Skeletal muscle cell (primary cell): Measurements from ENCODE around the gene KLKB1.

Experiments
- DNase-seq: peaks from one replicate; pipeline ENCODE4 v3.0.0-alpha.2; 2010; ENCODE audit warnings: low read depth
- H3K4me3 ChIP-seq: 2 replicates; pipeline ENCODE4 v1.5.1; 2011; ENCODE audit warnings: low read depth, mild to moderate bottlenecking, control low read depth, low read length, moderate library complexity

KLKB1 gene

DNA sequence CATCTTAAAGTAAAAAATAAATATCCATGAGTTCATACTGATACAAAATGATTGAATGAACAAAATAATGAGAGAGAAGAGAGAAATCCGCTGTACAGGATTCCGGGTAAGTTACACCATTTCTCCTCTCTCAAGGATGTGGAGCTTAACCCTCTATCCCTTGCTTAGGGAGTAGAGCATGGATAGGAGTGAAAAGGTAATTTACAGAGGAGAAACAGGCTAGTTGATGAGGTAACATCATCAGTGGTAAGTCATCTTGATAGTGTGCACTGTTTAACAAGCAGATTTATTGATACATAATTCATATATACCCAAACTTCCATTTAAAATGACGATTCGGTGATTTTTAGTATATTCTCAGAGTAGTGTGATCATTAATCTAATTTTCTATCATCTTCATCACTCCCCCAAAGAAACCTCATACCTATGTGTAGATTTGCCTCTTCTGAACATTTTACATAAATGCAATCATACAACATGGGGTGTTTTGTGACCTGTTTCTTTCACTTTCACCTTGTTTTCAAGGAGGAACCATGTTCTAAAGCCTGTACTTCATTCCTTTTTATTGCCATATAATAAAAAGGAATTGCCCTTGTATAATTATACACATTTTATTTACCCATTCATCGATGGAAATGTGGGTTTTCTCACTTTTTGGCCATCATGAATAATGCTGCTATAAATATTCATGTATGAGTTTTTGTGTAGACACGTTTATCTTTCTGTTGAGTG is 73.5 kb downstream of the KLKB1 start:
- DNase-seq = no peak
- H3K4me3 ChIP-seq = no peak overlapping the region

DNA sequence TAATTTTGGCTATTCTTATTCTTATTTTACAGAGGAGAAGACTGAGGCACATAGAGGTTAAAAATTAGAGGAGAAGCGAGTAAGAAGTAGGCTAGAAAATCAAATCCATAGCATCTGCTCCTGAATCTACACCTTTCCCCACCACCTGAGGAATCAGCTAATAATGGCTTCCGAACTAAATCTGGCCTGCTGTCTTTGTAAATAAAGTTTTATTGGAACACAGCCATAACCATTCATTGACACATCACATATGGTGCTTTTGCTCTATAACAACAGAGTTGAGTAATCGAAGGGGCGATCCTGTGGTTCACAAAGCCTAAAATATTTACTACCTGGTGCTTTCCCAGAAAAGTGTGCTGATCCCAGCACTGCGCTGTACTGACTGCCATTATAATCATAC is 76.9 kb downstream of the KLKB1 start:
- DNase-seq = no peak
- no peak overlapping the region for H3K4me3 ChIP-seq

DNA sequence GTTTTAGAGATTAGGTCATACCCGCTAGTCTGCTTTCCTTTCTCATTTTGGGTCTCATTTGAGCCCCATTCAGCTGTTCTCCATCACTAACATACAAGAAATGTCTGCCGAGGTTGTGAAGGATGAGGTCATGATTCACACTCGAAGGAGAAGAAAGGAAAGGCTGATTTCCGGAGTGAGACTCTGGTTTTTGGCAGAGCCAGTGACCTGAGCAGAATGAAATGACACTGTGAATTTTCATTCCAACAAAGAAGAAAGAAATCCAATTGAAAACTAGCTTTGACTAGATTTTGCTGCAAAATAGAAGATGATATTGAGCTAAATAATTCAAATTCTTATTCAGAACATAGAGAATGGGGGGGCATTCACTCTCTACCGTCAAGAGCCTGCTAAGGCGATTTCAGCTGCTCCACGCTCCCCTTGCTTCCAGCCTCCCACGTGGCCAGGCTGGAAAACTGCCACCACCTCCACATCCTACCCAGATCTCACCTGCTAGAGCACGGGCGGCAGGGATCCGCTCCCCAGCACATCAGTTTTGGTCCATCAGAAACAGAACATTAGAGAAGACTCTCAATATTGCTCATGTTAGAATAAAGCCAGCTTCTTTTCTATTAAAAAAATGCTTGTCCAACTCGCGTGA is 77.7 kb downstream of the KLKB1 start:
- DNase-seq = no peak
- H3K4me3 ChIP-seq = no peak overlapping the region

DNA sequence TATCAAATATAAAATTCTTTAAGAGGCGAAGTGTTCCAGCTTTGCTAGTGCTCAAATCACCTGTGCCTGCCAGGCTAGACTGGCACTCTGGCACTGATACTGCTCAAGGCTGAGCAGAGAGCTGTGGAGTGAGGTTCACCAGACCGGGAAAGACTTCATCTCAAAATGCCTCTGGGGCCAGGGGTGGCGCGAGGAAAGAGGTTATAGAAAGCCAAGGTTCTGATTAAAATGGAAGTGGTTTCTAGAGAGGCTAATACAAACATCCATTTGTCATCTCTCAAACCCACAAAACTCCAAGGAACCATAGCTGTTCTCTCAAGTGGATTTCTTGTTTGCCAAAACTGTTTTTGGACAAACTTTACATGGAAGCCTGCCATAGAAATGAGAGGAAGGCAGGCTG is 80.2 kb downstream of the KLKB1 start:
- DNase-seq = no peak
- H3K4me3 ChIP-seq = no peak overlapping the region

DNA sequence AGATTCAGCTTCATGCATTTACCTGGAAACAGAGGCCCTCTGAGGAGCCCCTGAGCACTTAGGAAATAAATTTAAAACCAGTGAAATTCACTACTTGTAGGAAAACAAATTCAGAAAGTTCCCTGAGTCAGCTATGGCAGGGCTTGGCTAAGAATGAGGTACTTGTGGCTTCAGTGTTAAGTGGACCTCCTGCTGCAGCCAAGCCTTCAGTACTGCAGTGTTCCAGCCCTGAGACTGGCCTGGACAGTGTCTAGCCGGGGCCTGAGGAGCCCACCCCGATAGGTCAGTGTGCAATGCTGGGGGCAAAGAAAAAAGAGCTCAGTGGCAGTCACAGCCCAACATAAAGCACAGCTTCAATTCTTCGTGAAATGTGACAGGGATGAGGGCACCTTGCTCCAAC is 80.6 kb downstream of the KLKB1 start:
- no peak overlapping the region for H3K4me3 ChIP-seq

More for the DNA sequence above, 80.6 kb downstream of the KLKB1 start:
- no peak for DNase-seq
